ENCODE data around the gene CEP112.
A peak's percentile ranks its signal among the peaks of the same experiment; 100 is the strongest.
"Not testable (repeated sequence)": the region's sequence is repeated elsewhere in the genome, so short reads cannot be mapped to it uniquely, and the experiment has no call there.

Gene CEP112

GRCh38 chr17:65756760-65757159, 435.2 kb downstream of the CEP112 start:
- DNase-seq: no peak

GRCh38 chr17:65755799-65756198, 436.1 kb downstream of the CEP112 start:
- no peak for DNase-seq

DNA sequence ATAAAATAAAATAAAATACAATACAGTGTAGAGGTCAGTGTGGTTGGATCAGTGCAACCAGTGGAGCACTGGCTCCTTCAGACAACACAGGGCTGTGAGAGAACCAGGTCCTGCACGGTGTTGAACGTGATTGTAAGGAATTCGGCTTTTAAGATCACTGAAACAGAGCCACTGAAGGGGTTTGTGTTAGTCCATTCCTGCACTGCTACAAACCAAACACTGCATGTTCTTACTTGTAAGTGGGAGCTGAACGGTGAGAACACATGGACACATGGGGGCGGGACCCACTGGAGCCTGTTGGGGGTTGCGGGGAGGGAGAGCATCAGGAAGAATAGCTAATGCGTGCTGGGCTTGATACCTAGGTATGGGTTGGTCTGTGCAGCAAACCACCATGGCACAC, 437.3 kb downstream of the CEP112 start:
- no peak for DNase-seq

DNA sequence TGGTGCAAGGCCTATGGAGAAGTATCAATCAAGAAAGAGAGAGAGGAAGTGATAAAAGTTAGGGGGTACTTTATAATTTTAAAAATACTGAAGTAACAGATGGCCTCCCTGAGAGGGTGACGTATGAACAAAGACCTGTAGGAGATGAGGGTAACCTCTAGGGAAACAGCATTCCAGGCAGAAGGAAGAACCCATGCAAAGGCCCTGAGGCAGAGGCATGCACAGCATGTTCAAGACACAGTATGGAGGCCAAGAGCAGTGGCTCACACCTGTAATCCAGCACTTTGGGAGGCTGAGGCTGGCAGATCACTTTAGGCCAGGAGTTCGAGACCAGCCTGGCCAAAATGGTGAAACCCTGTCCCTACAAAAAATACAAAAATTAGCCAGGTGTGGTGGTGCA, 437.9 kb downstream of the CEP112 start:
- DNase-seq: no peak

DNA sequence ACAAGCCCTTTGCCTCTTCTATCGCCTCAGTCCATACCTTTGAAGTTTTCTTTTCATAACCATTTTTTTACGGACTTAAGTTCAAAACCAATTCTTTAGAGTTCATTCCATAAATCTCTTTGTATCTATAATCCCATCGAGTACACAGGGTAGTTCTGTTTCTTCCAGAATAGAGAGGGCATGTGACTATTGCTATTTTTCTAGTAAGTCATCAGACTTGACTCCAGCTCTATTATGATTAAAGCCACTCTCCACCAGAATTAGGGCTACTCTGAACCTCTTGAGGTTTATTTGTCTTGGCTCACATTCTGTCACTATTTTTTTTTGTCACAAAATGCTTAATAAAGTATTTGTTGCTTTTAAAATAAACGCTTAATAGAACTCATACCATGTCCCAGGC, 438.6 kb downstream of the CEP112 start:
- DNase-seq: no peak

- DNase-seq: no peak
These were observed 440.7 kb downstream of the CEP112 start for GRCh38 chr17:65751263-65751662.

DNA sequence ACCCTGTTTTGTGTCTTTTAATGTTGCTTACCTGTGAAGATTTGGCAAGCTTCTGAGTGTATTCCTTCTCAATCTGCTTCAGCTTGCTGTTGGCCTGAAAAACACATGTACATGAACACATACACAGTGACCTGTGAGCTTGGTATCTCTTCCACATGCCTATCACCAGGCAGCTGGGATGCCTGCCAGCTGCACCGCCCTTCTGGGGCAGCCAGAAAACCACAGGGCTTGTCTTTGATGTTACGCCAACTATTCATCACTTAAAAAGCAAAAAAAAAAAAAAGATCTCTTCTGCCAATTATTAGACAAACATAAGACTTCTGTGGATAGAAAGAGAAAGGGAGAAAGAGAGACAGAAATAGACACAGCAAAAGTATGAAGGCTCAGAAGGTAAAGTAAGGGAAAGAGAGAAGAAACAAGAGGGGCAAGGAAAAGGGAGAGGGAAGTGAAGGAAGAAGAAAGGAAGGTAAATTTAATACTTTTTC, 441.3 kb downstream of the CEP112 start:
- peak; percentile 21 to 56 for DNase-seq

GRCh38 chr17:65750166-65750565, 441.8 kb downstream of the CEP112 start:
- no peak for DNase-seq

DNA sequence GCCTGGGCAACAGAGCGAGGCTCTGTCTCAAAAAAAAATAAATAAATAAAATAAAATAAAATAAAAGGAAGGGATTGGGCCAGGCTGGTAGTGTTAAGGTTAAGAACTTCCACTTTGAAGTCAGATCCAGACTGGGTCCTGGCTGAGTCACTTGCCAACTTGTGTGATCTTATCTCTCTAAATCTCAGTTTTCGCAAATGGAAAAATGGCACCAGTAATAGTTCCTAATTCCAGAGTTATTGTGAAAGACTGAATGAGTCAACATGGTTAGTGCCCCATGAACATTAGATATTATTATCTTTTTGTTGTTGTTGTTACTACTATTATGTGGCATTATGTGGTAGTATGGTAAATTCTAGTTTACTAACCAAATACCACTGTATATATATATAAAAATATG, 442.5 kb downstream of the CEP112 start:
- DNase-seq: no peak

DNA sequence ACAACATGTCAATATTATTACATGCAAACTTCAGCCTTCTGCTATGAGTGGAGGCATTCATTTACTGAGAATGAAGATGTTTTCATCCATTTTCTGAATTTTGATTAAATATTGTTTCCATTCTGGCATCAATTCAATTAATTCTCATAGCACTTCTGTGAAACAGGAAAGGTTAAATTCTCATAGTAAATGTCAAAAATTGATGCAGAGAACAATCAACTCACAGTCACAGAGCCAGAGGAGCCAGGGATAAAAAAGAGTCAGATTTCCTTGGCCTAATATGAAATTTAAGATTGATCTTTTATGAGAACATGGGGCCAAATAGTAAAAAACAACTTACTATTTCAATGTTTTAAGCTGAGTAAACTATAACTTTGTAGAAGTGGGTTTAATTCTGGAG, 446.7 kb downstream of the CEP112 start:
- no peak for DNase-seq

GRCh38 chr17:65743308-65743655, 448.7 kb downstream of the CEP112 start:
- DNase-seq: no peak

DNA sequence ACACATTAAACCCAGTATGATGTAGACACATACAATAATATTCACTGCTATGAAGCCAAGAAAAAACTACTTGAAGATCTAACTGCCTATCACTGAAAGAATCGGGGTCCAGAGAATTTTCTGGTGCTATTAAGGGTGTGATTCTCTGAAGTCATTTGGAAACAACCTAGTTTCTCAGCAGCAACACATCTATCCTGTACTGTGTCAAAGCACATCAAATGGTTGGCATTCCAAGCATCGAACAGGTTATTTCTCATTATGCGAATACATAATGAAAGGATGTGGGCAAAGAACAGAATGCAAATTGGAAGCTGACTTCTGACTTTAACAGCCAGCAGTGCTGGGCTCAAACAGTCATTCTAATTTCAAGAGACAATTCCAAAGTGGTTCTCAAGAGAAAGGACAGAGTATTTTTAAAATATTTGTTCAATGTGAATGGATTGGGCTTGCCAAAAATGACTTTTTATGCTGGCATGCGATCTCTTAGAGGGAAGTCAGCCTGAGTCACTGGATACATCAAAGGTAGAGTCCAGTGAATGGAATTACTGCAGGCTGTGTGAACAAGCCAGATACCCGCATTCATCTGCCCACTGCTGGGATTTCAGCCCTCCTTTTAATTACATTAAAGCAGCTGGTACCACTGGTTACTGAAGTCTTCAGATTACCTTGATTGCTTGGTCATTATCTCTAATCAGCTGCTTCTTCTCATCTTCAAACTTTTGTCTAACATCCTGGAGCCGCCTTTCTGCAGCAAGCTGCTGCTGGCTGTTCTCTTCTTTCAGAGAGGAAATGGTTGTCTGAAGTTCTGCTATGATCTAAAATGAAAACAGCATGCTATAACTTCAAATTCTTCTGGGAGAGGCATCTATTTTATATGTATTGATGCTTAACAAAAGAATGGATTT, 449.3 kb downstream of the CEP112 start:
- DNase-seq: no peak

- DNase-seq: no peak
These were observed 450.2 kb downstream of the CEP112 start for GRCh38 chr17:65741710-65742109.

DNA sequence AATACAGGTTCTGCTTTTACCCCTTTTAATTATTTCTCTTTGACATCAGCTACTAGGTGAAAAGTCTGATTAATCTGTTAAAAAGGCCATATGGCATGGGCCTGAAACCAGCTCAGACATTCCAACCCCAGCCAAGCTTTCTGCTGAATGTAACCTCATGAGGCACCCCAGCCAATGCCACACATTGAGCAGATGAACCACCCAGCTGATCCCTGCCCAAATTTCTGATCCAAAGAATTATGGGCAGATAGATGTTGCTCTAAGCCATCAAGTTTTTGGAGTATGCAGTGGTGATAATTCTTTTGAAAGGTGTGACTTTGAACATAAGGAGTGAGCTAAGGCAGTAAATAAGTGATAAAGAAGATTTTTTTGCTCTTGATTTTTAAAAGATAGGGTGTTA, 452.9 kb downstream of the CEP112 start:
- no peak for DNase-seq

GRCh38 chr17:65737451-65737850, 454.5 kb downstream of the CEP112 start:
- no peak for DNase-seq

DNA sequence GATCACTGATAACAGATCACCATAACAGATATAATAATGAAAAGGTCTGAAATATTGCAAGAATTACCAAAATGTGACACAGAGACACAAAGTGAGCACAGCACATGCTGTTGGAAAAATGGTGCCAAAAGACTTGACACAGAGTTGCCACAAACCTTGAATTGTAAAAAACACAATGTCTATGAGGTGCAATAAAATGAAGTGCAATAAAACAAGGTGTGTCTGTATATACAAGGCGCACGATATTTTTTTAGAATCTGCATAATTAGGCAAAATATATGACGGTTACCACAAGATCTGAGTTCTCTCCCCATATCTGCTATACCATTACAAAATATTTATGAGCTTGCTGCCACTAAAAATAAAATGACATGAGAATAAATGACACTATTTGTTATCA, 458.6 kb downstream of the CEP112 start:
- no peak for DNase-seq

GRCh38 chr17:65732667-65733066, 459.3 kb downstream of the CEP112 start:
- not testable (repeated sequence) for DNase-seq

- no peak for DNase-seq
These were observed 461.2 kb downstream of the CEP112 start for GRCh38 chr17:65730711-65731169.

DNA sequence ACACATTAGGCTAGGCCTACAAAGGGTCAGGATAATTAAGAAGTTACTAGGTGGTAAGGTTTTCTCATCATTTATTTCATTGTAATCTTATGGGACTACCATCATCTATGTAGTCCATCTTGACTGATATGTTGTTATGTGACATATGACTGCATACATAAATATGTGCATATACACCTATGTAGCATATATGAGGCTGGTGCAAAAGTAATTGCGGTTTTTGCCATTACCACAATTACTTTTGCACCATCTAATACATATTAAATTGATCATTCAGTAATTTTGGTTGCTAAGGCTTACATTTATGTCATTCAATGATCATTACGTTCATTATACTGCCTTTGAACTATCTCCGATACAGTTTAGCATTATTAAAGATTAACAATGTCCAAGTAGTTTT, 462.7 kb downstream of the CEP112 start:
- no peak for DNase-seq

DNA sequence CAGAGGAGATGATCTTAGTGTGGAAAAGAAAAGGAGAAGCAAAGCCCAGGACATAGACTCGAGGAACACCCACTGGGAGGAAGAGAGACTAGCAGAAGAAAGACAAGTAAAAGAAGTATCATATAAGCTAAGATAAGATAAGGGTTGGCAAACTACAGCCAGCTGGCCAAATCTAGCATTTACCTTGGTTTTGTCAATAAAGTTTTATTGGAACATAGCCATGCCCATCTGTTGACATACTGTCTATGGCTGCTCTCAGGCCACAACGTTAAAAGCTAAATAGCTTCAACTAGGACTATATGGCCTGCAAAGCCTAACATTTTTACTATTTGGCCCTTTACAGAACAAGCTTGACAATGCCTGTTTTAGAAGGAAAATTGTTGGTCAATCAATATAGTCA, 464.1 kb downstream of the CEP112 start:
- no peak for DNase-seq

GRCh38 chr17:65727246-65727645, 464.7 kb downstream of the CEP112 start:
- DNase-seq: no peak

DNA sequence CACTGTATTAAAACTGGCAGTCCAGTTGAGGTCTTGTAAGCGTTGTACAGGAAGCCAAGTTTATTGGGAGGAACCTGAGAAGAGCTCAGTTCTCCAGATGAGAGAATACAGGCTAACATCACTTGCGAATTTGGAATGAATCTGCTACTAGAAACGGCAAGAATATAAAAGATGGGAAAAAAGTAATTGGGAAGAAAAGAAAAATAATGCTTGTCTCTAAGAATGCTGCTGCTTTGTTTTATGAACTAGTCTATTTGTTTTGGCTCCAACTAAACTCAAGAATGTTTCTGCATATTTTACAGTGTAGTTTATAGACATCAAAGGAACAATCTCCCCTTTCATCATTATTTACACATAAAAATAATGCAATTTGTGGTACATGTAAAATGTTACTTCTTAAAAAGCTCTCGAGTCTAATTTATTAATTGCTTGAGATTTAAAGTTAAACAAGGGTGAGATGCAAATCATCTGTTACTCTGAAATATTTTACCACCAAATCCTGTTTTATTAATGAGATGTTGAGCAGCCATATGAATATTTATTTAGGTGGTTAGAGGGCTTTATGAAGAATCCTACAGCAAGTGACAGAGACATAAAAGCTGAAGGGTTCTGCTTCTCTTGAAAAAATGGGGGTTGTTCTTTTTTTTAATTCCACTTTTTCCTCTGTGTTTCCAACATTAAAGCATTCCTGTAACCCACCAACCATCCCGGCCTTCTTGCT, 468.3 kb downstream of the CEP112 start:
- DNase-seq: no peak

GRCh38 chr17:65718601-65719000, 473.3 kb downstream of the CEP112 start:
- DNase-seq: no peak

Data from stimulated activated CD4-positive, alpha-beta T cell treated with anti-CD3 and anti-CD28 coated beads, Interleukin-4, amount 100 ng/mL, for 4 hours (primary cell).